GM19395 (cell line): ENCODE results near the gene HYAL4.
"Not testable (repeated sequence)": the region's sequence is repeated elsewhere in the genome, so short reads cannot be mapped to it uniquely, and the experiment has no call there.

ENCODE experiments used
- ATAC-seq: cut with Tn5 transposase; IDR thresholded peaks from one replicate; pipeline ENCODE4 v1.9.1; 2021; ENCODE audit warnings: mild to moderate bottlenecking, moderate library complexity; ENCODE audit not compliant: unreplicated experiment

The HYAL4 gene

GRCh38 chr7:123846217-123846891 lies 1.4 kb downstream of the HYAL4 start:
- no peak for ATAC-seq

- ATAC-seq, result no peak
Observed at GRCh38 chr7:123847868-123848267, 2.9 kb downstream of the HYAL4 start.

- ATAC-seq, result no peak
Observed at GRCh38 chr7:123849855-123850254, 4.9 kb downstream of the HYAL4 start.

DNA sequence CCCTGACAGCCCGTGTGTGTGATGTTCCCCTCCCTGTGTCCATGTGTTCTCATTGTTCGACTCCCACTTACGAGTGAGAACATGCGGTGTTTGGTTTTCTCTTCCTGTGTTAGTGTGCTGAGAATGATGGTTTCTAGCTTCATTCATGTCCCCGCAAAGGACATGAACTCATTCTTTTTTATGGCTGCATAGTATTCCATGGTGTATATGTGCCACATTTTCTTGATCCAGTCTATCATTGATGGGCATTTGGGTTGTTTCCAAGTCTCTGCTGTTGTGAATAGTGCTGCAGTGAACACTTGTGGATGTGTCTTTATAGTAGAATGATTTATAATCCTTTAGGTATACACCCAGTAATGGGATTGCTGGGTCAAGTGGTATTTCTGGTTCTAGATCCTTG lies 6.4 kb downstream of the HYAL4 start:
- ATAC-seq, result not testable (repeated sequence)

DNA sequence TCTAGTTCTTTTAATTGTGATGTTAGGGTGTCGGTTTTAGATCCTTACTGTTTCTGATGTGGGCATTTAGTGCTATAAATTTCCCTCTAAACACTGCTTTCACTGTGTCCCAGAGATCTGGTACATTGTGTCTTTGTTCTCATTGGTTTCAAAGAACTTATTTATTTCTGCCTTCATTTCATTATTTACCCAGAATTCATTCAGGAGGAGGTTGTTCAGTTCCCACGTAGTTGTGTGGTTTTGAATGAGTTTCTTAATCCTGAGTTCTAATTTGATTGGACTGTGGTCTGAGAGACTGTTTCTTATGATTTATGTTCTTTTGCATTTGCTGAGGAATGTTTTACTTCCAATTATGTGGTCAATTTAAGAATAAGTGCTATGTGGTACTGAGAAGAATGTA lies 9.3 kb downstream of the HYAL4 start:
- not testable (repeated sequence) for ATAC-seq

DNA sequence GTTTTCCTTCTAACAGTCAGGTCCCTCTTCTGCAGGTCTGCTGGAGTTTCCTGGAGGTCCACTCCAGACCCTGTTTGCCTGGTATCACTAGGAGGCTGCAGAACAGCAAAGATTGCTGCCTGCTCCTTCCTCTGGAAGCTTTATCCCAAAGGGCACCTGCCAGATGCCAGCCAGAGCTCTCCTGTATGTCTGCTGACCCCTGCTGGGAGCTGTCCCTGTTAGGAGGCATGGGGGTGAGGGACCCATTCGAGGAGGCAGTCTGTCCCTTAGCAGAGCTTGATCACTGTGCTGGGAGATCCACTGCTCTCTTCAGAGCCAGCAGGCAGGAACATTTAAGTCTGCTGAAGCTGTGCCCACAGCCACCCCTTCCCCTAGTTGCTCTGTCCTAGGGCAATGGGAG lies 11.5 kb downstream of the HYAL4 start:
- ATAC-seq, result not testable (repeated sequence)

DNA sequence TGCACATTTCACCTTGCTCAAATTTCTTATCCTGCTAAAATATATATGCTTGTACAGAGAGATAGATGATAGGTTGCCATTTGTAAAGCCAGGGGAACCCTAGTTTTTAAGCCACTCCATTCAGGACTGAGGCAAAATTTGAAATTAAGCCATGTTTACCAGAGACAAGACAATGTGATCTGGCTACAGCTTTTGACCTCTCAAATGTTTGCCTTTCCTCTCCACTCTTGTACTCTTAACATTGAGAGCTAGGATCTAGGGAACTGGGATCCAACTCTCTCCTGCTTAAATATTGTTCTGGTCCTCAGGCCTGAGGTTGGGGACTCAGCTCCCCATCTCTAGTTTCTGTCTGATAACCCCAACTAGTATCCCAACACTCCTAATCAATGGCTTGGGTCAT lies 15.9 kb downstream of the HYAL4 start:
- no peak for ATAC-seq

GRCh38 chr7:123862775-123863174 lies 17.8 kb downstream of the HYAL4 start:
- ATAC-seq, result no peak

- ATAC-seq, result no peak
Observed at GRCh38 chr7:123863461-123863860, 18.5 kb downstream of the HYAL4 start.

GRCh38 chr7:123864012-123864411 lies 19.0 kb downstream of the HYAL4 start:
- no peak for ATAC-seq

DNA sequence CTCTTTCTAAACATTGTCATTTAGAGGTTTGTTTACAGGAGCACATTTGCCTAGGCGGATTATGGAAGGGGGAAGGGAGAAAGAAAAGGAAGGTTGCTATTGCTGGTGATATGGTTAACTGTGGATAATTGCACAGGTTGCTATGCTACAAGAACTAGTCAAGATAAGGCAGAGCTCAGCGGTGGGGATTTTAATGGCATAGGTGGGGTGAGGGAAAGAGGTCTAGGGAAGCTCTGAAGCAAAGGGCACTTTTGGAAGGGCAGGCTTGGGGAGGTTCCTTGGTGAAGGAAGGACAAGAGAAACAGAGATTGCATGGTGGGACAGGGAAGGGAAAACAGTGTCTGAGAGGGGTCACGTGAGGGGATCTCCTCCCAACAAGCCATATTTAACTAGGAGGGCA lies 19.5 kb downstream of the HYAL4 start:
- ATAC-seq, result no peak

- no peak for ATAC-seq
Observed at GRCh38 chr7:123864966-123865365, 20.0 kb downstream of the HYAL4 start.

GRCh38 chr7:123865517-123866117 lies 20.6 kb downstream of the HYAL4 start:
- ATAC-seq, result peak; percentile 93

- ATAC-seq, result no peak
Observed at GRCh38 chr7:123867225-123867624, 22.3 kb downstream of the HYAL4 start.

GRCh38 chr7:123871998-123872867 lies 27.3 kb downstream of the HYAL4 start:
- peak; percentile 77 for ATAC-seq

- no peak for ATAC-seq
Observed at GRCh38 chr7:123872908-123873307, 27.9 kb downstream of the HYAL4 start.

GRCh38 chr7:123876557-123877256 lies 31.7 kb downstream of the HYAL4 start:
- no peak for ATAC-seq

GRCh38 chr7:123879628-123880027 lies 34.7 kb downstream of the HYAL4 start:
- no peak for ATAC-seq

DNA sequence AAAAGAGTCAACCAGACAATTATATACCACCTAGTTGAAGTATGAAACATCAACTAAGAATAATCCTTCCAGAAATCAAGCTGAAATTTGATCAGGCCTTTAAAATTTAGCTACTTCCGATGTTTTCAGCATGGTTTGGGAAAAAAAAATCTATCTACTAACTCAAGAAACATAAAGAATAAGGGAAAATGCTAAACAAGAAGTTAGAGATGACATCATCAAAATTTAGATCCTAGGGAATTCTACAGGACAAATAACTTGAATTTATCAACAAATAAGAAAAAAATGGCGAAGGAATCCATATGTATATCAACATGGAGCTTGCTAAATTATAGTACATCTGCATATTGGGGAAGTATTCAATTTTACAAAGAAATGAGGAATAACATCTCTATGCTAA lies 36.3 kb downstream of the HYAL4 start:
- no peak for ATAC-seq

DNA sequence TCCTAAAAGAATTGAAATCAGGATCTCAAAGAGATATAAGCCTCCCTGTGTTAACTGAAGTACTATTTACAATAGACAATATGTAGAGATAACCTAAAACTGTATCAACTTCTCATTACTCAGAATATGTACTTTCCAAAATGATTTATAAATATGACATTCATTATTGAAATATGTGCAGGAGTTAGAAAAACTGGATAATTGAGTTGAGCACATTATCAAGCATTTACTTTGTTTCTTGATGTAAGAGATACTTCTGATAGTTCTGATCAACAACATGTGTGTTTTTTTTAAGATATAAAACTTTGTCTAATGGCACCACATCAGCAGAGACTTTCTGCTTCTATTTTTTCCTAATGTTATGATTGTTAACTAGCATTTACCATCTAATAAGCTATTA lies 38.2 kb downstream of the HYAL4 start:
- ATAC-seq, result no peak

- no peak for ATAC-seq
Observed at GRCh38 chr7:123888192-123888591, 43.2 kb downstream of the HYAL4 start.
